HEK293T (cell line): Measurements from ENCODE around the gene LRRC61.

Experiments
- CTCF ChIA-PET: fragments of 350-600 bp; formaldehyde crosslinking; extraction: SDS; loops from one replicate; lab custom pipeline; 2021; ENCODE audit warnings: antibody characterized with exemption, inconsistent platforms; lab: Yijun Ruan, JAX
- POLR2A ChIA-PET: fragments of 350-600 bp; formaldehyde crosslinking; extraction: SDS; loops from one replicate; lab custom pipeline; 2020; ENCODE audit warnings: antibody characterized with exemption, inconsistent platforms; lab: Yijun Ruan, JAX
- DNase-seq: peaks from one replicate; pipeline ENCODE4 v3.0.0; 2012; ENCODE audit warnings: mixed read lengths; ENCODE audit errors: extremely low spot score
- ARNT ChIP-seq: fragments of 450-650 bp; IDR thresholded peaks from 2 replicates; pipeline ENCODE4 v1.6.1; 2017; ENCODE audit warnings: mild to moderate bottlenecking
- BHLHE40 ChIP-seq: fragments of 450-650 bp; IDR thresholded peaks from 2 replicates; pipeline ENCODE4 v1.6.1; 2016; ENCODE audit warnings: mild to moderate bottlenecking, moderate library complexity, borderline replicate concordance
- CTBP1 ChIP-seq: fragments of 450-650 bp; IDR thresholded peaks from 2 replicates; pipeline ENCODE4 v1.6.1; 2016; ENCODE audit warnings: borderline replicate concordance
- ELF4 ChIP-seq: fragments of 450-650 bp; IDR thresholded peaks from 2 replicates; pipeline ENCODE4 v1.6.1; 2017; ENCODE audit warnings: antibody characterized with exemption
- FOXA1 ChIP-seq: fragments of 450-650 bp; IDR thresholded peaks from 2 replicates; pipeline ENCODE4 v1.6.1; 2016; ENCODE audit warnings: mild to moderate bottlenecking
- FOXK2 ChIP-seq: fragments of 450-650 bp; IDR thresholded peaks from 2 replicates; pipeline ENCODE4 v1.6.1; 2016; ENCODE audit warnings: mild to moderate bottlenecking
- FOXM1 ChIP-seq: fragments of 450-650 bp; IDR thresholded peaks from 2 replicates; pipeline ENCODE4 v1.6.1; 2017; ENCODE audit warnings: mild to moderate bottlenecking, borderline replicate concordance
- HDGF ChIP-seq: fragments of 450-650 bp; IDR thresholded peaks from 2 replicates; pipeline ENCODE4 v1.6.1; 2017; ENCODE audit warnings: antibody characterized with exemption, borderline replicate concordance
- L3MBTL2 ChIP-seq: fragments of 450-650 bp; conservative IDR thresholded peaks from 2 replicates; pipeline ENCODE4 v1.6.1; 2016; ENCODE audit warnings: mild to moderate bottlenecking
- LEF1 ChIP-seq: fragments of 450-650 bp; IDR thresholded peaks from 2 replicates; pipeline ENCODE4 v1.6.1; 2017; ENCODE audit warnings: mild to moderate bottlenecking, borderline replicate concordance
- NFRKB ChIP-seq: fragments of 450-650 bp; IDR thresholded peaks from 2 replicates; pipeline ENCODE4 v1.6.1; 2016; ENCODE audit warnings: mild to moderate bottlenecking, moderate library complexity
- SP1 ChIP-seq: fragments of 450-650 bp; IDR thresholded peaks from 2 replicates; pipeline ENCODE4 v1.6.1; 2017
- SUZ12 ChIP-seq: fragments of 450-650 bp; IDR thresholded peaks from 2 replicates; pipeline ENCODE4 v1.6.1; 2016; ENCODE audit warnings: mild to moderate bottlenecking
- TARDBP ChIP-seq: fragments of 450-650 bp; IDR thresholded peaks from 2 replicates; pipeline ENCODE4 v1.6.1; 2016
- ZNF384 ChIP-seq: fragments of 450-650 bp; IDR thresholded peaks from 2 replicates; pipeline ENCODE4 v1.6.1; 2016
- TF ChIP-seq, protein P1 (sequence below): fragments of 450-650 bp; IDR thresholded peaks from 2 replicates; pipeline ENCODE4 v1.6.1; 2016

The LRRC61 gene

DNA sequence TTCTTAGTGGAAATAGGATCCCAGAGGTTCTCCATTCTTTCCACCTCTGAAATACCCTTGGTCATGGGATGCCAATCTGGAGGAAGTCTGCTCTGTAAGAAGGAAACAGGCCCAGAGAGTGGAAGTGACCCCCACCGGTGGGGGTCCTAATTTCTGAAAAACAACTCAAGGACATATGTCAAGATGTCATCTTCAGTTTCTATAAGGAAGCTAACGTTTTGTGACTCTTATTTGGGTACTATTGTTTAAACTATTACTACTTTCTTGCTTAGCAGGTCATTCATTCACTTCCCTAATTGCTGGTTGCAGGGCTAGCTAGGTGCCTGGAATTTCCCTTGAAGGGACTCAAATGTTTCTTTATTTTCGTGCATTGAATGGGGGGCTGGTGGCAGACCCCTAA is 54.0 kb downstream of the LRRC61 start:
- ChIA-PET CTCF (no interaction called here), POLR2A (interaction anchor here (0.9 to 2.4 kb wide), 7 partner anchors 8 to 29 kb away, joined by 3 to 50 read pairs (median 6); partner anchors contain the start of gene REPIN1)
- DNase-seq = no peak
- TF ChIP-seq ZNF384 = no peak
- TF ChIP-seq L3MBTL2 = no peak
- TF ChIP-seq, protein P1, sequence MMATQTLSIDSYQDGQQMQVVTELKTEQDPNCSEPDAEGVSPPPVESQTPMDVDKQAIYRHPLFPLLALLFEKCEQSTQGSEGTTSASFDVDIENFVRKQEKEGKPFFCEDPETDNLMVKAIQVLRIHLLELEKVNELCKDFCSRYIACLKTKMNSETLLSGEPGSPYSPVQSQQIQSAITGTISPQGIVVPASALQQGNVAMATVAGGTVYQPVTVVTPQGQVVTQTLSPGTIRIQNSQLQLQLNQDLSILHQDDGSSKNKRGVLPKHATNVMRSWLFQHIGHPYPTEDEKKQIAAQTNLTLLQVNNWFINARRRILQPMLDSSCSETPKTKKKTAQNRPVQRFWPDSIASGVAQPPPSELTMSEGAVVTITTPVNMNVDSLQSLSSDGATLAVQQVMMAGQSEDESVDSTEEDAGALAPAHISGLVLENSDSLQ = no peak
- TF ChIP-seq FOXM1 = no peak
- no peak for TF ChIP-seq ELF4
- TF ChIP-seq LEF1 = no peak
- TF ChIP-seq SP1 = no peak
- TF ChIP-seq BHLHE40 = no peak
- no peak for TF ChIP-seq FOXK2
- TF ChIP-seq CTBP1 = no peak
- TF ChIP-seq TARDBP = no peak
- TF ChIP-seq NFRKB = no peak
- TF ChIP-seq HDGF = no peak
- no peak for TF ChIP-seq ARNT
- no peak for TF ChIP-seq SUZ12
- TF ChIP-seq FOXA1 = no peak

DNA sequence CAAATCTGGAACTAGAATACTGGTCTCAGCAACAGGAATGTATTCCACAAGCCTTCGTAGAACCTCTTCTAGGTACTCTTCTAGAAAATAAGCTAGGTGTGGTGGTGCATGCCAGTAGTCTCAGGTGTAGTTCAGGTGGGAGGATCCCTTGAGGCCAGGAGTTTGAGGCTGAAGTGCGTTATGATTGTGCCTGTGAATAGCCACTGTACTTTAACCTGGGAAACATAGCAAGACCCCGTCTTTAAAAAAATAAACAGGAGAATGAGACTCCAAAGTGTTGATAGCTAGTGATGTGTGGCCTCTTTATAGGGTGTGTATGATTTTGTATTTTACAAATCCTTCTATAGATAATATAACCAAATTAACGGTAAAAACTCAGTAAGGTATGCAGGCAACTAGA is 54.5 kb downstream of the LRRC61 start:
- CTCF ChIA-PET = interaction anchor here (1.0 to 1.2 kb wide), 5 partner anchors 9 to 640 kb away, joined by 3 to 4 read pairs (median 3); partner anchors contain the start of gene REPIN1
- POLR2A ChIA-PET = interaction anchor here (0.7 to 2.4 kb wide), 16 partner anchors 9 to 469 kb away, joined by 3 to 50 read pairs (median 5); partner anchors contain the start of gene REPIN1
- no peak for DNase-seq
- TF ChIP-seq CTBP1 (no peak), SUZ12 (no peak), BHLHE40 (no peak), FOXM1 (no peak), L3MBTL2 (no peak), ELF4 (no peak), FOXA1 (no peak), FOXK2 (no peak), SP1 (no peak), ARNT (no peak), ZNF384 (no peak), LEF1 (no peak), TARDBP (no peak), NFRKB (no peak)
- TF ChIP-seq, protein P1 = no peak

DNA sequence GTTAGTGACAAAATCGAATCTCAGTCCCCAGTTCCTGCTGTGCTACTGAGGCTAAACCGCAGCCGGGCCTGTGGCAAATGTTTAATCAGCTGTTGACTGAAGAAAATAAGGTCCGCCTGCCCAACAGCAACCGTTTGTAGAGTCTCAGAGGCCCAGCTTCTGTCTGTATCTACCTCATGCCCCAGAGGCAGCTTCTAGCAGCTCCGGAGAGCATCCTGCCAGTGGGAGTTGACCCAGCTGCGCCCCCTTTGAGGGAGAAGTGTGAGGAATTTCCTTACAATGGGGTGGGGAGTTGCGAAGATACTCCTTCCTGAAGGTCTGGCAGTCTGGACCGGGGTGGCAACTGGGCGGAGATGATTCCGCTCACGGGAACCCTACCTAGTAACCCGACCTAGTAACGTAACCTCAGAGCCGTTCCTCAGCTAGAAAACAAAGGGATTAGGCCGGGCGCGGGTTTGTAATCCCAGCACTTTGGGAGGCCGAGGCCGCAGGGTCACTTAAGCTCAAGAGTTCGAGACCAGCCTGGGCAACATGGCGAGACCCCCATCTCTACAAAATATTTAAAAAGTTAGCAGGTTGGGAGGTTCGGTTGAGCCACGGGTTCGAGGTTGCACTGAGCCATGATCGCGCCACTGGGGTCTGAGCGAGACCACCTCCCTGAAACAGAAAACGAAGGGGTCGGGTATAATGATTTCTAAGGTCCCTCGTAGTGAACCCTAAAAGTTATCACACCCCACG is 55.1 kb downstream of the LRRC61 start:
- ChIA-PET CTCF (interaction anchor here (1.0 to 1.2 kb wide), 5 partner anchors 10 to 640 kb away, joined by 3 to 4 read pairs (median 3); partner anchors contain the start of gene REPIN1), POLR2A (interaction anchor here (0.7 to 2.4 kb wide), 16 partner anchors 8 to 469 kb away, joined by 3 to 50 read pairs (median 5); partner anchors contain the start of gene REPIN1)
- TF ChIP-seq CTBP1 (no peak), NFRKB (no peak), TARDBP (no peak), ELF4 (no peak), SP1 (no peak), SUZ12 (no peak), ZNF384 (no peak), HDGF (no peak), BHLHE40 (no peak), LEF1 (no peak), ARNT (no peak), FOXK2 (no peak), L3MBTL2 (no peak), FOXA1 (no peak), FOXM1 (no peak)
- TF ChIP-seq, protein P1 = no peak
- peak; percentile 59 for DNase-seq

DNA sequence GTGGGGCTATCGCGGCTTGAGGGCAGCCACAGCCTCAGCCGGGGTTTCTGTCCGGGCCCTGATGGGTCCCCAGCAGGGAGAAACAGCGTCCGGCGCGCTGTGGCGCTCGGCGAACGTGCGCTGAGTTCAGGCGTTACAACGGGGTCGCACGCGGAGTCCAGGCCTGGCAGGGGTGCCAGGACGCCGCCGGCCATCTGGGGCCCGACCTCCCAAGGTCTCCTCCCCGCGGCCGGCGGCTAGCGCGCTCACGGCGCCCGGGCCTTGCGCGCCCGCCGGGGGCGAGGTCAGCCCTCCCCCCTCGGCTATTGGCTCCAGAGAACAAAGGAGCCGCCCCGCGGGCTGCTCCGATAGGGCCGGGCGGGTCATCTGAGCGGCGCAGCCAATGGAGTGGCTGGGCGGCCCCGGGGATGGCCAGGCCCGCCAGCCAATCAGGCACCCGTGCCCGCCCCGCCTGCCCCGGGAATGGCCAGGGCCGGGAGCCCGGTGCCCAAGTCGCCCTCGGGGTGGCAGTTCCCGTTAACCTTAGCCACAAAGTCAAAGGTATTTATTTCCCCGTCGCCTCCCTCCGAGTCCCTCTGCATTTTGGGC is 55.8 kb downstream of the LRRC61 start, which contains the start of gene ZNF775:
ZNF775 (plus strand) TSS at position 478 of the 588 bp plus-strand sequence. CDS start 9,141 bp downstream, outside the sequence.
- TF ChIP-seq FOXM1 (no peak), SP1 (no peak), CTBP1 (no peak), LEF1 (peak; percentile 60; the same call in 1 of the 2 replicates), ELF4 (no peak)
- TF ChIP-seq, protein P1 = peak; percentile 98
- CTCF ChIA-PET = interaction anchor here (1.2 kb wide), 1 partner anchor 13 kb away, joined by 3 read pairs; no protein-coding TSS in a partner anchor
- DNase-seq = peak; percentile 100
- POLR2A ChIA-PET = interaction anchor here (1.3 to 2.4 kb wide), 6 partner anchors 10 to 43 kb away, joined by 5 to 50 read pairs (median 9); partner anchors contain the start of gene REPIN1
